Liver (tissue), 9 donors: ENCODE results near the gene ZKSCAN1. TPM values are rescaled to one million over a fixed set of nuclear protein-coding genes. Genes with fewer than 3 reads are reported as not detected.

ENCODE experiments used
- DNase-seq: peaks from one replicate; pipeline ENCODE4 v3.0.0-alpha.2; 2017; ENCODE audit warnings: low spot score
- H3K27ac ChIP-seq, 2 donors: one replicate each; pipeline ENCODE4 v1.7.0; 2013; ENCODE audit warnings: inconsistent platforms in 2 of 2, low read length in 2 of 2, control low read depth in 1 of 2, low read depth in 1 of 2, mild to moderate bottlenecking in 1 of 2
- H3K27me3 ChIP-seq, 4 donors: one replicate each; pipeline versions ENCODE4 v1.6.1 to v1.7.0; 2013; ENCODE audit warnings: low read length in 3 of 4, inconsistent platforms in 1 of 4, mild to moderate bottlenecking in 1 of 4, moderate library complexity in 1 of 4; ENCODE audit not compliant: control insufficient read depth in 4 of 4, insufficient read depth in 4 of 4
- H3K36me3 ChIP-seq, 4 donors: one replicate each; pipeline versions ENCODE4 v1.6.1 to v1.7.0; 2013; ENCODE audit warnings: low read length in 3 of 4, mild to moderate bottlenecking in 3 of 4, low read depth in 1 of 4, moderate library complexity in 1 of 4; ENCODE audit not compliant: control insufficient read depth in 4 of 4, insufficient read depth in 3 of 4
- H3K4me1 ChIP-seq, 4 donors: one replicate each; pipeline versions ENCODE4 v1.6.1 to v1.7.0; 2013; ENCODE audit warnings: low read length in 3 of 4, mild to moderate bottlenecking in 3 of 4, moderate library complexity in 1 of 4; ENCODE audit not compliant: control insufficient read depth in 4 of 4, insufficient read depth in 4 of 4
- H3K4me3 ChIP-seq, 3 donors: one replicate each; pipeline versions ENCODE4 v1.6.1 to v1.7.0; 2013; ENCODE audit warnings: low read length in 3 of 3, control low read depth in 1 of 3, low read depth in 1 of 3, mild to moderate bottlenecking in 1 of 3
- H3K9ac ChIP-seq, 2 donors: one replicate each; pipeline ENCODE4 v1.7.0; 2013; ENCODE audit warnings: low read length in 2 of 2, mild to moderate bottlenecking in 2 of 2, moderate library complexity in 2 of 2, control low read depth in 1 of 2, low read depth in 1 of 2
- H3K9me3 ChIP-seq, 4 donors: one replicate each; pipeline versions ENCODE4 v1.6.1 to v1.7.0; 2013; ENCODE audit warnings: low read length in 3 of 4; ENCODE audit not compliant: control insufficient read depth in 4 of 4
- EGR1 ChIP-seq, 2 donors: IDR thresholded peaks; 2 replicates each; pipeline ENCODE4 v1.6.1; 2016 to 2018; ENCODE audit warnings: antibody characterized with exemption in 2 of 2, low read depth in 2 of 2
- FOXA1 ChIP-seq: IDR thresholded peaks from 2 replicates; pipeline ENCODE4 v1.6.1; 2016; ENCODE audit warnings: antibody characterized with exemption
- GABPA ChIP-seq, 2 donors: IDR thresholded peaks in 1 of 2; conservative IDR thresholded peaks in 1 of 2; 2 replicates each; pipeline ENCODE4 v1.6.1; 2016; ENCODE audit warnings: antibody characterized with exemption in 2 of 2, mild to moderate bottlenecking in 1 of 2, moderate library complexity in 1 of 2
- HNF4A ChIP-seq, 2 donors: conservative IDR thresholded peaks; 2 replicates each; pipeline ENCODE4 v1.6.1; 2016; ENCODE audit warnings: antibody characterized with exemption in 2 of 2, mild to moderate bottlenecking in 2 of 2
- JUND ChIP-seq, 2 donors: IDR thresholded peaks; 2 replicates each; pipeline ENCODE4 v1.6.1; 2016; ENCODE audit warnings: antibody characterized with exemption in 2 of 2
- NR2F2 ChIP-seq: IDR thresholded peaks from 2 replicates; pipeline ENCODE4 v1.6.1; 2016; ENCODE audit warnings: antibody characterized with exemption
- RXRA ChIP-seq, 2 donors: IDR thresholded peaks; 2 replicates each; pipeline ENCODE4 v1.6.1; 2017 to 2018; ENCODE audit warnings: antibody characterized with exemption in 2 of 2, mild to moderate bottlenecking in 1 of 2
- SP1 ChIP-seq: IDR thresholded peaks from 2 replicates; pipeline ENCODE4 v1.6.1; 2018; ENCODE audit warnings: antibody characterized with exemption, mild to moderate bottlenecking
- TAF1 ChIP-seq: conservative IDR thresholded peaks from 2 replicates; pipeline ENCODE4 v1.6.1; 2016; ENCODE audit warnings: antibody characterized with exemption, mild to moderate bottlenecking
- YY1 ChIP-seq: IDR thresholded peaks from 2 replicates; pipeline ENCODE4 v1.6.1; 2016; ENCODE audit warnings: antibody characterized with exemption, mild to moderate bottlenecking
- WGBS: extraction: QIAGEN DNeasy Blood & Tissue Kit; methylation state at CpG from one replicate; pipeline ENCODE4 v1.1.7; 2013; 5-methylcytosine and 5-hydroxymethylcytosine counted together
- polyA plus RNA-seq, 2 donors: library from polyadenylated mRNA; stranded (reverse) in 1 of 2; unstranded in 1 of 2; fragments of 200-250 nt in 1 of 2; fragments of >200 nt in 1 of 2; fragmentation: Nextera tagmentation in 1 of 2; extraction: Ambion mirVana in 1 of 2; gene quantifications; one replicate each; pipeline versions ENCODE4 v1.2.1 to v1.2.3, GENCODE V29; 2013 to 2015
- total RNA-seq, 2 donors: library from RNA; depleted of rRNA; stranded (reverse); fragments of >200 nt; gene quantifications; one replicate each; pipeline ENCODE4 v1.2.3, GENCODE V29; 2014
- TF ChIP-seq, protein P1 (sequence below): IDR thresholded peaks from 2 replicates; pipeline ENCODE4 v1.6.1; 2016; ENCODE audit warnings: antibody characterized with exemption, mild to moderate bottlenecking
- TF ChIP-seq, protein P2 (sequence below): IDR thresholded peaks from 2 replicates; pipeline ENCODE4 v1.6.1; 2016; ENCODE audit warnings: antibody characterized with exemption
- TF ChIP-seq, protein P3 (sequence below): IDR thresholded peaks from 2 replicates; pipeline ENCODE4 v1.6.1; 2016; ENCODE audit warnings: antibody characterized with exemption
- TF ChIP-seq, protein P4 (sequence below): fragments of 150-350 bp; IDR thresholded peaks from 2 replicates; pipeline ENCODE4 v1.5.1; 2017; ENCODE audit warnings: improper control_type of control experiment, low read depth, low read length; ENCODE audit not compliant: missing input control
- donor health status: healthy.
- donor health status: healthy.
- donor health status: healthy.
- donor health status: healthy.
- donor health status: healthy.

The ZKSCAN1 gene
- total and polyA plus RNA-seq, 4 donors: 11.8 to 117 (median 30.1) TPM

- DNase-seq: no peak
- Histone ChIP-seq H3K9me3 (no peaks in the 10 kb centered on the region), H3K27ac (no peak overlapping the region), H3K27me3 (no peaks in the 10 kb centered on the region), H3K36me3 (peaks cover 9 to 21% (median 12%) of the 10 kb centered on the region in 4 donors), H3K9ac (no peak overlapping the region), H3K4me3 (no peak overlapping the region), H3K4me1 (peaks cover 22 to 80% (median 54%) of the 10 kb centered on the region in 4 donors)
- 89% methylated on average over 3 of the region's 3 CpGs for WGBS
- no peak for TF ChIP-seq JUND (IDR thresholded peaks at IDR 0.05)
- no peak for TF ChIP-seq TAF1
- no peak for TF ChIP-seq YY1
- no peak for TF ChIP-seq HNF4A (conservative IDR thresholded peaks at IDR 0.05)
- TF ChIP-seq FOXA1: no peak
- no peak for TF ChIP-seq RXRA (IDR thresholded peaks at IDR 0.05)
- TF ChIP-seq, protein P1, sequence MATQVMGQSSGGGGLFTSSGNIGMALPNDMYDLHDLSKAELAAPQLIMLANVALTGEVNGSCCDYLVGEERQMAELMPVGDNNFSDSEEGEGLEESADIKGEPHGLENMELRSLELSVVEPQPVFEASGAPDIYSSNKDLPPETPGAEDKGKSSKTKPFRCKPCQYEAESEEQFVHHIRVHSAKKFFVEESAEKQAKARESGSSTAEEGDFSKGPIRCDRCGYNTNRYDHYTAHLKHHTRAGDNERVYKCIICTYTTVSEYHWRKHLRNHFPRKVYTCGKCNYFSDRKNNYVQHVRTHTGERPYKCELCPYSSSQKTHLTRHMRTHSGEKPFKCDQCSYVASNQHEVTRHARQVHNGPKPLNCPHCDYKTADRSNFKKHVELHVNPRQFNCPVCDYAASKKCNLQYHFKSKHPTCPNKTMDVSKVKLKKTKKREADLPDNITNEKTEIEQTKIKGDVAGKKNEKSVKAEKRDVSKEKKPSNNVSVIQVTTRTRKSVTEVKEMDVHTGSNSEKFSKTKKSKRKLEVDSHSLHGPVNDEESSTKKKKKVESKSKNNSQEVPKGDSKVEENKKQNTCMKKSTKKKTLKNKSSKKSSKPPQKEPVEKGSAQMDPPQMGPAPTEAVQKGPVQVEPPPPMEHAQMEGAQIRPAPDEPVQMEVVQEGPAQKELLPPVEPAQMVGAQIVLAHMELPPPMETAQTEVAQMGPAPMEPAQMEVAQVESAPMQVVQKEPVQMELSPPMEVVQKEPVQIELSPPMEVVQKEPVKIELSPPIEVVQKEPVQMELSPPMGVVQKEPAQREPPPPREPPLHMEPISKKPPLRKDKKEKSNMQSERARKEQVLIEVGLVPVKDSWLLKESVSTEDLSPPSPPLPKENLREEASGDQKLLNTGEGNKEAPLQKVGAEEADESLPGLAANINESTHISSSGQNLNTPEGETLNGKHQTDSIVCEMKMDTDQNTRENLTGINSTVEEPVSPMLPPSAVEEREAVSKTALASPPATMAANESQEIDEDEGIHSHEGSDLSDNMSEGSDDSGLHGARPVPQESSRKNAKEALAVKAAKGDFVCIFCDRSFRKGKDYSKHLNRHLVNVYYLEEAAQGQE: no peak
- TF ChIP-seq, protein P2, sequence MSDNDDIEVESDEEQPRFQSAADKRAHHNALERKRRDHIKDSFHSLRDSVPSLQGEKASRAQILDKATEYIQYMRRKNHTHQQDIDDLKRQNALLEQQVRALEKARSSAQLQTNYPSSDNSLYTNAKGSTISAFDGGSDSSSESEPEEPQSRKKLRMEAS: no peak
- TF ChIP-seq, protein P3, sequence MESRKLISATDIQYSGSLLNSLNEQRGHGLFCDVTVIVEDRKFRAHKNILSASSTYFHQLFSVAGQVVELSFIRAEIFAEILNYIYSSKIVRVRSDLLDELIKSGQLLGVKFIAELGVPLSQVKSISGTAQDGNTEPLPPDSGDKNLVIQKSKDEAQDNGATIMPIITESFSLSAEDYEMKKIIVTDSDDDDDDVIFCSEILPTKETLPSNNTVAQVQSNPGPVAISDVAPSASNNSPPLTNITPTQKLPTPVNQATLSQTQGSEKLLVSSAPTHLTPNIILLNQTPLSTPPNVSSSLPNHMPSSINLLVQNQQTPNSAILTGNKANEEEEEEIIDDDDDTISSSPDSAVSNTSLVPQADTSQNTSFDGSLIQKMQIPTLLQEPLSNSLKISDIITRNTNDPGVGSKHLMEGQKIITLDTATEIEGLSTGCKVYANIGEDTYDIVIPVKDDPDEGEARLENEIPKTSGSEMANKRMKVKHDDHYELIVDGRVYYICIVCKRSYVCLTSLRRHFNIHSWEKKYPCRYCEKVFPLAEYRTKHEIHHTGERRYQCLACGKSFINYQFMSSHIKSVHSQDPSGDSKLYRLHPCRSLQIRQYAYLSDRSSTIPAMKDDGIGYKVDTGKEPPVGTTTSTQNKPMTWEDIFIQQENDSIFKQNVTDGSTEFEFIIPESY: no peak
- TF ChIP-seq, protein P4, sequence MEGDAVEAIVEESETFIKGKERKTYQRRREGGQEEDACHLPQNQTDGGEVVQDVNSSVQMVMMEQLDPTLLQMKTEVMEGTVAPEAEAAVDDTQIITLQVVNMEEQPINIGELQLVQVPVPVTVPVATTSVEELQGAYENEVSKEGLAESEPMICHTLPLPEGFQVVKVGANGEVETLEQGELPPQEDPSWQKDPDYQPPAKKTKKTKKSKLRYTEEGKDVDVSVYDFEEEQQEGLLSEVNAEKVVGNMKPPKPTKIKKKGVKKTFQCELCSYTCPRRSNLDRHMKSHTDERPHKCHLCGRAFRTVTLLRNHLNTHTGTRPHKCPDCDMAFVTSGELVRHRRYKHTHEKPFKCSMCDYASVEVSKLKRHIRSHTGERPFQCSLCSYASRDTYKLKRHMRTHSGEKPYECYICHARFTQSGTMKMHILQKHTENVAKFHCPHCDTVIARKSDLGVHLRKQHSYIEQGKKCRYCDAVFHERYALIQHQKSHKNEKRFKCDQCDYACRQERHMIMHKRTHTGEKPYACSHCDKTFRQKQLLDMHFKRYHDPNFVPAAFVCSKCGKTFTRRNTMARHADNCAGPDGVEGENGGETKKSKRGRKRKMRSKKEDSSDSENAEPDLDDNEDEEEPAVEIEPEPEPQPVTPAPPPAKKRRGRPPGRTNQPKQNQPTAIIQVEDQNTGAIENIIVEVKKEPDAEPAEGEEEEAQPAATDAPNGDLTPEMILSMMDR: no peak
- no peak for TF ChIP-seq GABPA (IDR thresholded peaks at IDR 0.05 in 1 of 2, conservative IDR thresholded peaks at IDR 0.05 in 1 of 2)
- no peak for TF ChIP-seq NR2F2
- no peak for TF ChIP-seq SP1
Observed at GRCh38 chr7:100021297-100021696, 5.9 kb downstream of the ZKSCAN1 start.

DNA sequence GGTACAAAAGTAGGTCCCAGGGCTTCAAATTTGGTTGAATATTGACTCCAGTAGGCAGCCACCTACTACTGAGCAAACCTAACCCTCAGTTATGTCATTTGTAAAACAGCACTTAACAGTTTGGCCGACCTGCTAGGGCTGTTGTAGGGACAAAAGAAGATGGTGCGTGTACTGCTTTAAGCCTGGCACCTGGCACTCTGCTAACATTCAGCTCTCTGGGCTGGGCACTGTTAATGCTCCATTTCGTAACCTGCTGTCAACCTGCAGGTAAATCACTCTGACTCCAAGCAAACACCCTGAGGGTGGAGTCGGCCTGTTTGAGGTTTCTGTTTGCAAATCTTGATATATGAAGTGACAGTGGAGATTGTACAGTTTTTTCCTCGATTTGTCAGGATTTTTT is 7.2 kb downstream of the ZKSCAN1 start:
- Histone ChIP-seq H3K4me3 (peak overlapping the region in 2 of 3 donors; percentile 14 to 29), H3K36me3 (peaks cover 9 to 23% (median 18%) of the 10 kb centered on the region in 4 donors), H3K9me3 (no peaks in the 10 kb centered on the region), H3K27ac (peak overlapping the region; percentile 71 to 73), H3K4me1 (peaks cover 23 to 75% (median 53%) of the 10 kb centered on the region in 4 donors), H3K9ac (peak overlapping the region; percentile 10 to 22), H3K27me3 (no peaks in the 10 kb centered on the region)
- 22% methylated on average over 5 of the region's 5 CpGs for WGBS
- DNase-seq: no peak
- peak; percentile 56 for TF ChIP-seq SP1
- TF ChIP-seq, protein P1: peak; percentile 57
- TF ChIP-seq FOXA1: no peak
- TF ChIP-seq HNF4A (conservative IDR thresholded peaks at IDR 0.05): peak; percentile 74 to 85
- peak; percentile 63 to 91 for TF ChIP-seq RXRA (IDR thresholded peaks at IDR 0.05)
- TF ChIP-seq, protein P3: peak; percentile 63
- TF ChIP-seq, protein P4: no peak
- TF ChIP-seq NR2F2: no peak
- TF ChIP-seq GABPA (IDR thresholded peaks at IDR 0.05 in 1 of 2, conservative IDR thresholded peaks at IDR 0.05 in 1 of 2): peak in 1 of 2 donors; percentile 51
- TF ChIP-seq TAF1: no peak
- no peak for TF ChIP-seq EGR1 (IDR thresholded peaks at IDR 0.05; ENCODE audit: low read depth in 2 of 2)
